ENCODE measurements around the gene VIL1.

VIL1 gene

GRCh38 chr2:218444692-218445357 lies 25.9 kb downstream of the VIL1 start:
- DNase-seq: peak in 1 of 5 experiments; percentile 7

- no peak for DNase-seq
Observed at GRCh38 chr2:218445602-218446001, 26.7 kb downstream of the VIL1 start.

GRCh38 chr2:218446547-218446946 lies 27.6 kb downstream of the VIL1 start:
- DNase-seq: no peak

GRCh38 chr2:218447072-218447471 lies 28.1 kb downstream of the VIL1 start:
- DNase-seq: no peak

- no peak for DNase-seq
Observed at GRCh38 chr2:218448934-218449333, 30.0 kb downstream of the VIL1 start.

GRCh38 chr2:218452079-218452478 lies 33.2 kb downstream of the VIL1 start:
- no peak for DNase-seq

- DNase-seq: no peak
Observed at GRCh38 chr2:218456849-218457248, 37.9 kb downstream of the VIL1 start.

DNA sequence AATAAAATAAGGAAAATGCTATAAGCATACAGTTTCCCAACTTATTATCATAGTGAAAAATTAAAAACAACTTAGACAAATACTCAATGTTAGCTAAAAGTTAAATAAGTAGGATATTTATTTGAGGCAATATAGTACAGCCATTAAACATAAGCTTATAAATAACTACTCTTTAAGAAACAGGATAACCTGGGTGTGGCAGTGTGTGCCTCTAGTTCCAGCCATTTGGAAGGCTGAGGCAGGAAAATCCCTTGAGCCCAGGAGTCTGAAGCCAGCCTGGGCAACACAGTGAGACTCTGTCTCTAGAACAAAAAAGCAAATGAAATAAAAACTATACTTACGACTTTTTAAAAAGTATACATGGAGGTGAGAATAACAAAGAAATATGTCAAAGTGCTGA lies 39.7 kb downstream of the VIL1 start:
- DNase-seq: no peak

DNA sequence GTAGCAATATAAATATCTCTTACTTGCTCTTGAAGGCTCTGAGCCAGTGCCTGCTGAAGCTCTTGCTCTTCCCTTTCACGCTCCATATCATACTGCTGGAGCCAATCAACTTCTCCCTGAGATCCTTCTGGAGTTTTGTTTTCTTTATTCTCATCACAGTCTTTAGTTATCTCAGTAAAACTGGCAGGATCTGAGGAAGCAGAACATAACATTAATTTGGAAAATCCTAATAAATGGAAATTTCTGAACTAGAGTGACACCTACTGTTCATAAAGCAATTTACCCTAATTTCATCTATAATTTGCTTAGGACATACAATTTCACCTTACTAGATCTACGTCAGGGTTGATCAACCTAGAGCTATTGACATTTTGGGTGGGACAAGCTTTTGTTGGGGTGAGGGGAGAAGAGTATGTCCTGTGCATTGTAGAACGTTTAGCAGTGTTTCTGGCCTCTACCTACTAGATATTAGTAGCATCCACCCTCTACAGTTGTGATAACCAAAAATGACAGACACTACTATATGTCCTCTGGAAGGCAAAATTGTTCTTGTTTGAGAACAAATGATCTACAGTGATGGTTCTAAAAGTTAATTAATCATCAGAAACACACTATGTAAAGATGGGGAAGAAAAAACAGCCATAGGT lies 47.2 kb downstream of the VIL1 start:
- DNase-seq: no peak

DNA sequence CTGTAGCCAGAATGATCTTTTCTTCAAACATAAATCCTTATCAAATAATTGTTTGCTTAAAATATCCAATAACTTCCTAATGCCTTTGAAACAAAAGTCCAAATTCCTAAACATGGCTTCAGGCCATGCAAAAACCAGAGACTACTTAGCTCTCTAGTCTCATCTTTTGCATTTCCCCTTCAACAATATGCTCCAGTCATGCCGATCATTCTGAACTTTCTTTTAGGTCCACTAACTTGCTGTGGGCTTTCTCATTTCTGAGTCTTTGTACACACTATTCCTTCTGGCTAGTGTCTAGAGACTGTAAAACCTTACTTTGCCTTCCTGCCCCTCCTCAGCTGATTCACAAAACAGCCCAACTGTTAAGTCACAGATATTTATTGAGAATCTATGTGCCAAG lies 51.5 kb downstream of the VIL1 start:
- no peak for DNase-seq

- no peak for DNase-seq
Observed at GRCh38 chr2:218471036-218471435, 52.1 kb downstream of the VIL1 start.

GRCh38 chr2:218471982-218472381 lies 53.1 kb downstream of the VIL1 start:
- no peak for DNase-seq

DNA sequence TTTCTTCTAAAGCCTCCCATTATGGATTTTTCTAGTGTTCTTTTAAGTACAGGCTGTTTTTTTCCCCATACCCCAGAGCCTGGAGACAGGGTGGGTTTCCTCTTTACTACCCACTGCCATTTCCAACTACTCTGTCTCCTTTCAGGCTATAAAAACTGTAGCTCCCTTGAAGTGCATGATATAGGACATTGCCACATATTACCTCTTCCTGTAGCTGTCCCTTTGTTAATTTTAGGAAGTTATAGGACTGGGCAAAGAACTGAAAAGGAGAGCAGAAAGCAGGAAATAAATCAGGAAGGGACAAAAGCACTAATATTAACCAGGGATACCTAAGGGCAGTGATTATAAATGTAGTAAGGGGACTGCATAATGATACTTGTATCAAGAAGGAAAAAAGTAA lies 54.1 kb downstream of the VIL1 start:
- DNase-seq: no peak

- DNase-seq: no peak
Observed at GRCh38 chr2:218474527-218474926, 55.6 kb downstream of the VIL1 start.

DNA sequence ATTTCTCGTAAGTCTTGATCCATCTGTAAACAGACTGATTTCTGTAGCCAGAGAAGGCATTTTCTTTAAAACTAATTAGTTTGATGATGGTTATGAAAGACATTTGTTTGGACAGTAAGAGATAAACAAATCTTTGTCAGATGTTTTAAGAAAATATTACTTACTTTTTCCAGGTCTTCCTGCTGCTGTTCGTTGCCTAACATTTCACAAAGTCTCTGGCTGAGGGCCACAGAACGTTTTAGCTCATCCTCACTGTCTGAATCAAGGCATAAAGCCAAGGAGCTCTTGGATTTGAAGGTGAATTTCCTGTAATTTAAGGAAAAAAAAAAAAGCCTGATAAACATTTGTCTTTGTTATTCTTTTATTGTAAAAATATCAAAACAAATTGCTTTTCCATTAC lies 57.8 kb downstream of the VIL1 start:
- DNase-seq: no peak

DNA sequence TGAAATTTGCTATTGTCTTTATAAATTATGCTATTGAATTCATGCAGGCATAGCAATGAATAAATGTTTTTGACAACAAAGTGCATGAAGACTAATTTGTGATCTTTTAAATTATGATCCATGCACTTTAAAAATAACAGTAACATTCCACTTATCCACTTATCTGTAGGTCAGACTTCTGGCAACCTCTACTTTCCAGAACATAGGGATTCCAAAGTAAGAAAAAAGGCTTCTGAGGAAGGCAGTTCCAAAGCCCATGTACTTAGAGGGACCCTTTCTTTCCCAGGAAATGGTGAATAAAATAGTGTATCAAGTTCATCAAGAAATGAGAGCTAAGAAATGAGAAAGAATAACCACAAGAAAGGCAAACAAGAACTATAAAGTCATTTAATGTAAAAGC lies 58.3 kb downstream of the VIL1 start:
- DNase-seq: no peak

- DNase-seq: no peak
Observed at GRCh38 chr2:218478544-218478943, 59.6 kb downstream of the VIL1 start.

DNA sequence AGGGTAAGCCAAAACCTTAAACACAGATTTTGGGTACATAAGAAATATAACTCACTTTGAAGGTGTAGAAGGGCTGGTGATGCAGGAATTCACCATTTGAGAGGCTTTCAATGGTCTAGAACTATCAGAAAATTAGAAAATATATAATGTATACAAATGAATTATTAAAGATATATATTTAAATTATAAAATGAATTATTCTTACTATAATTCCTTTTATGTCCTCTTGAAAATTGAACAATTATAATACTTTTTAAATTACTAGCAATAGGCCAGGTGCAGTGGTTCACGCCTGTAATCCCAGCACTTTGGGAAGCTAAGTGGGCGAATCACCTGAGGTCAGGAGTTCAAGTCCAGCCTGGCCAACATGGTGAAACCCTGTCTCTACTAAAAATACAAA lies 60.7 kb downstream of the VIL1 start:
- DNase-seq: no peak

GRCh38 chr2:218482651-218483050 lies 63.7 kb downstream of the VIL1 start:
- DNase-seq: peak in 1 of 5 experiments; percentile 30

DNA sequence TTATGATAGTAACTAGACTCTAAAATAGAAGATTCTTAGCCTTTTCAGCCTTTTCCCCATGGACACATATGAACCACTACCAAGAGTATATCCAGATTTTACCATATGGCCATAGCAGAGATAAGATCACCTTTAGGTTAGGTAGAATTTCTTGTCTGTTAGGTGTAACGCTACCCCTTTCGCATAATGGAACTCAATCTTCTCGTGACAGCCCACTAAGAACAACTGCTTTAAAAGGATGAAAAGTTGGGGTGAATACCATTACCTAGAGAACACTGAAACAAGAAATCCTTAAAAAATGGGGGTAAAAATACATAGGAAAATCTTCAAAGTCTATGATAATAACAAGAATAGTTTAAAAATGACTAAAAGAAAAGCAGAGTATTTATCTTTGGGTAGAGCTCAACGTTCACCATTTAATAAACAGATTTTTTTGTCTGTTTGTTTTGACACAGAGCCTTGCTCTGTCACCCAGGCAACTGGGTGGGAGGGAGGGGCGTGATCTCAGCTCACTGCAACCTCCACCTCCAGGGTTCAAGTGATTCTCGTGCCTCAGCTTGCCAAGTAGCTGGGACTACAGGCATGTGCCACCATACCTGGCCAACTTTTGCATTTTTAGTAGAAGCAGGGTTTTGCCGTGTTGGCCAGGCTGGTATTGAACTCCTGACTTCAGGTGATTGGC lies 67.2 kb downstream of the VIL1 start:
- no peak for DNase-seq

GRCh38 chr2:218500501-218501060 lies 81.7 kb downstream of the VIL1 start:
- DNase-seq: no peak

- no peak for DNase-seq
Observed at GRCh38 chr2:218501665-218502064, 82.7 kb downstream of the VIL1 start.
